ENCODE results near the gene HECTD4. TPM values are rescaled to one million over a fixed set of nuclear protein-coding genes. Genes with fewer than 3 reads are reported as not detected.

HECTD4 gene
- polyA plus RNA-seq, 1 experiment: 7.3 TPM

- POLR2A ChIA-PET: no interaction called here
- CTCF ChIA-PET: no interaction called here
- Histone ChIP-seq H3K36me3 (ENCODE audit: control insufficient read depth, insufficient read depth, low read length) (no peaks in the 10 kb centered on the region), H3K4me3 (ENCODE audit: low read depth, low read length) (no peak overlapping the region), H3K27me3 (ENCODE audit: control insufficient read depth, insufficient read depth, low read length) (no peaks in the 10 kb centered on the region)
- TF ChIP-seq CTCF (IDR thresholded peaks at IDR 0.05; ENCODE audit: insufficient read depth, low read depth, low read length): no peak
- no peak for DNase-seq (ENCODE audit: low read depth)
These were observed 62.8 kb downstream of the HECTD4 start for GRCh38 chr12:112319395-112319794.

- no peak for DNase-seq (ENCODE audit: low read depth)
- ChIA-PET CTCF (no interaction called here), POLR2A (no interaction called here)
- Histone ChIP-seq H3K36me3 (ENCODE audit: control insufficient read depth, insufficient read depth, low read length) (no peaks in the 10 kb centered on the region), H3K27me3 (ENCODE audit: control insufficient read depth, insufficient read depth, low read length) (no peaks in the 10 kb centered on the region), H3K4me3 (ENCODE audit: low read depth, low read length) (no peak overlapping the region)
- TF ChIP-seq CTCF (IDR thresholded peaks at IDR 0.05; ENCODE audit: insufficient read depth, low read depth, low read length): no peak
These were observed 64.8 kb downstream of the HECTD4 start for GRCh38 chr12:112317481-112317880.

GRCh38 chr12:112314981-112315380 is 67.2 kb downstream of the HECTD4 start:
- Histone ChIP-seq H3K27me3 (ENCODE audit: control insufficient read depth, insufficient read depth, low read length) (no peaks in the 10 kb centered on the region), H3K36me3 (ENCODE audit: control insufficient read depth, insufficient read depth, low read length) (no peaks in the 10 kb centered on the region), H3K4me3 (ENCODE audit: low read depth, low read length) (no peak overlapping the region)
- DNase-seq (ENCODE audit: low read depth): no peak
- no peak for TF ChIP-seq CTCF (IDR thresholded peaks at IDR 0.05; ENCODE audit: insufficient read depth, low read depth, low read length)
- CTCF ChIA-PET: no interaction called here
- POLR2A ChIA-PET: no interaction called here

- ChIA-PET CTCF (interaction anchor here (1.3 kb wide), 1 partner anchor 38 kb away, joined by 3 read pairs; no protein-coding TSS in a partner anchor), POLR2A (no interaction called here)
- TF ChIP-seq CTCF (IDR thresholded peaks at IDR 0.05; ENCODE audit: insufficient read depth, low read depth, low read length): no peak
- H3K36me3 ChIP-seq (ENCODE audit: control insufficient read depth, insufficient read depth, low read length): no peaks in the 10 kb centered on the region; the same call in none of the 2 replicates
- H3K27me3 ChIP-seq (ENCODE audit: control insufficient read depth, insufficient read depth, low read length): no peaks in the 10 kb centered on the region
- H3K4me3 ChIP-seq (ENCODE audit: low read depth, low read length): no peak overlapping the region
- no peak for DNase-seq (ENCODE audit: low read depth)
These were observed 72.4 kb downstream of the HECTD4 start for GRCh38 chr12:112309797-112310196.

GRCh38 chr12:112308652-112309051 is 73.6 kb downstream of the HECTD4 start:
- no peak for TF ChIP-seq CTCF (IDR thresholded peaks at IDR 0.05; ENCODE audit: insufficient read depth, low read depth, low read length)
- H3K27me3 ChIP-seq (ENCODE audit: control insufficient read depth, insufficient read depth, low read length): no peaks in the 10 kb centered on the region
- ChIA-PET CTCF (interaction anchor here (1.3 kb wide), 1 partner anchor 39 kb away, joined by 3 read pairs; no protein-coding TSS in a partner anchor), POLR2A (no interaction called here)
- DNase-seq (ENCODE audit: low read depth): no peak
- H3K36me3 ChIP-seq (ENCODE audit: control insufficient read depth, insufficient read depth, low read length): no peaks in the 10 kb centered on the region; the same call in none of the 2 replicates
- no peak overlapping the region for H3K4me3 ChIP-seq (ENCODE audit: low read depth, low read length)
